IMR-90 (cell line): ENCODE measurements around the gene PBX3. TPM values are rescaled to one million over a fixed set of nuclear protein-coding genes. Genes with fewer than 3 reads are reported as not detected.

Source experiments
- ATAC-seq: fragments of 200-7000 bp; cut with Tn5 transposase; 2 replicates; pipeline ENCODE4 v1.9.1; 2020; ENCODE audit warnings: low read depth, mild to moderate bottlenecking, moderate library complexity
- BruUV-seq: library from RNA; stranded (reverse); fragments of 400-500 nt; replicated peaks from 2 replicates; lab custom pipeline; 2021; lab: Mats Ljungman, UMichigan
- CTCF ChIA-PET: fragments of 300-600 bp; formaldehyde crosslinking; extraction: SDS; loops from one replicate; lab custom pipeline; 2021; ENCODE audit warnings: antibody characterized with exemption; lab: Yijun Ruan, JAX
- POLR2A ChIA-PET: fragments of 300-600 bp; sonication (Branson Sonifier 250); formaldehyde crosslinking; loops from one replicate; lab custom pipeline; 2022; ENCODE audit warnings: antibody characterized with exemption; ENCODE audit not compliant: unreplicated experiment; lab: Charles Lee
- DNase-seq: peaks from one replicate; pipeline ENCODE4 v3.0.0; 2013
- H2AFZ ChIP-seq: replicated peaks from 2 replicates; pipeline ENCODE3; 2013; ENCODE audit warnings: low read length, mild to moderate bottlenecking; ENCODE audit not compliant: poor library complexity
- H2AK5ac ChIP-seq: 2 replicates; pipeline ENCODE4 v1.6.1; 2013; ENCODE audit warnings: low read depth, low read length, inconsistent platforms
- H2AK9ac ChIP-seq: replicated peaks from 2 replicates; pipeline ENCODE3; 2013; ENCODE audit warnings: mild to moderate bottlenecking, low read depth, low read length, moderate library complexity; ENCODE audit not compliant: poor library complexity
- H2BK120ac ChIP-seq: 2 replicates; pipeline ENCODE4 v1.6.1; 2013; ENCODE audit warnings: low read depth, low read length, inconsistent platforms
- H2BK15ac ChIP-seq: 3 replicates; pipeline ENCODE4 v1.6.1; 2013; ENCODE audit warnings: low read depth, low read length, inconsistent platforms
- H2BK20ac ChIP-seq: 2 replicates; pipeline ENCODE4 v1.6.1; 2013; ENCODE audit warnings: low read depth, mild to moderate bottlenecking, inconsistent platforms, low read length, moderate library complexity
- H2BK5ac ChIP-seq: 2 replicates; pipeline ENCODE4 v1.6.1; 2013; ENCODE audit warnings: mild to moderate bottlenecking, low read depth, low read length, inconsistent platforms; ENCODE audit not compliant: poor library complexity, severe bottlenecking
- H3K14ac ChIP-seq: replicated peaks from 2 replicates; pipeline ENCODE4 v1.6.1; 2013; ENCODE audit warnings: low read depth, low read length, inconsistent platforms
- H3K18ac ChIP-seq: 2 replicates; pipeline ENCODE4 v1.6.1; 2013; ENCODE audit warnings: low read depth, low read length, control low read depth
- H3K23ac ChIP-seq: 2 replicates; pipeline ENCODE4 v1.6.1; 2013; ENCODE audit warnings: low read depth, low read length, inconsistent platforms
- H3K27ac ChIP-seq: 2 replicates; pipeline ENCODE4 v1.5.1; 2013; ENCODE audit warnings: mild to moderate bottlenecking, control low read depth, low read length; ENCODE audit not compliant: insufficient read depth
- H3K27me3 ChIP-seq: 2 replicates; pipeline ENCODE4 v1.6.1; 2013; ENCODE audit warnings: low read length; ENCODE audit not compliant: control insufficient read depth, insufficient read depth
- H3K36me3 ChIP-seq: 2 replicates; pipeline ENCODE4 v1.6.1; 2013; ENCODE audit warnings: low read length, mixed read lengths; ENCODE audit not compliant: control insufficient read depth, insufficient read depth
- H3K4ac ChIP-seq: 2 replicates; pipeline ENCODE4 v1.6.1; 2013; ENCODE audit warnings: low read depth, low read length, inconsistent platforms
- H3K4me1 ChIP-seq: 2 replicates; pipeline ENCODE4 v1.6.1; 2013; ENCODE audit warnings: low read length, mixed read lengths; ENCODE audit not compliant: control insufficient read depth, insufficient read depth
- H3K4me2 ChIP-seq: 2 replicates; pipeline ENCODE4 v1.6.1; 2013; ENCODE audit warnings: low read depth, mild to moderate bottlenecking, control low read depth, low read length, moderate library complexity
- H3K4me3 ChIP-seq: 2 replicates; pipeline ENCODE4 v1.5.1; 2013; ENCODE audit warnings: low read depth, mild to moderate bottlenecking, control low read depth, low read length, moderate library complexity; ENCODE audit not compliant: insufficient read depth
- H3K56ac ChIP-seq: 2 replicates; pipeline ENCODE4 v1.6.1; 2013; ENCODE audit warnings: low read length, inconsistent platforms; ENCODE audit not compliant: insufficient read depth; ENCODE audit errors: extremely low read depth
- H3K79me1 ChIP-seq, 2 experiments: 2 replicates each; pipeline ENCODE4 v1.6.1; 2013; ENCODE audit warnings: low read length in 2 of 2, inconsistent platforms in 1 of 2, low read depth in 1 of 2
- H3K9ac ChIP-seq: 2 replicates; pipeline ENCODE4 v1.6.1; 2013; ENCODE audit warnings: low read depth, low read length, control low read depth
- H3K9me1 ChIP-seq: 2 replicates; pipeline ENCODE4 v1.6.1; 2013; ENCODE audit warnings: low read length, inconsistent platforms; ENCODE audit not compliant: insufficient read depth
- H3K9me3 ChIP-seq: 2 replicates; pipeline ENCODE4 v1.6.1; 2013; ENCODE audit warnings: low read length; ENCODE audit not compliant: control insufficient read depth, insufficient read depth
- H4K20me1 ChIP-seq: 2 replicates; pipeline ENCODE4 v1.6.1; 2013; ENCODE audit warnings: low read length, inconsistent platforms; ENCODE audit not compliant: insufficient read depth
- H4K5ac ChIP-seq: 2 replicates; pipeline ENCODE4 v1.6.1; 2013; ENCODE audit warnings: mild to moderate bottlenecking, low read depth, low read length, control low read depth
- H4K8ac ChIP-seq, 2 experiments: 2 replicates each; pipeline ENCODE4 v1.6.1; 2013; ENCODE audit warnings: low read depth in 2 of 2, low read length in 2 of 2, control low read depth in 1 of 2, inconsistent platforms in 1 of 2
- H4K91ac ChIP-seq: 2 replicates; pipeline ENCODE4 v1.6.1; 2013; ENCODE audit warnings: low read depth, low read length, inconsistent platforms; ENCODE audit not compliant: insufficient read depth
- BHLHE40 ChIP-seq: fragments of 150-350 bp; IDR thresholded peaks from 2 replicates; pipeline ENCODE4 v1.6.1; 2016; ENCODE audit warnings: mild to moderate bottlenecking, low read depth, low read length
- CEBPB ChIP-seq: IDR thresholded peaks from 2 replicates; pipeline ENCODE4 v1.6.1; 2012; ENCODE audit warnings: low read depth, low read length, improper control_type of control experiment
- CHD1 ChIP-seq: IDR thresholded peaks from 2 replicates; pipeline ENCODE4 v1.6.1; 2012; ENCODE audit warnings: low read depth, low read length, improper control_type of control experiment
- CTCF ChIP-seq: conservative IDR thresholded peaks from 2 replicates; pipeline ENCODE4 v1.5.1; 2012; ENCODE audit warnings: mild to moderate bottlenecking, low read depth, low read length, improper control_type of control experiment
- ELK1 ChIP-seq: fragments of 150-350 bp; IDR thresholded peaks from 2 replicates; pipeline ENCODE4 v1.6.1; 2016; ENCODE audit warnings: low read depth, mild to moderate bottlenecking, low read length, moderate library complexity, borderline replicate concordance
- POLR2A ChIP-seq: IDR thresholded peaks from 2 replicates; pipeline ENCODE4 v1.6.1; 2012; ENCODE audit warnings: mild to moderate bottlenecking, low read depth, low read length
- RCOR1 ChIP-seq: IDR thresholded peaks from 2 replicates; pipeline ENCODE4 v1.6.1; 2012; ENCODE audit warnings: mild to moderate bottlenecking, low read length, improper control_type of control experiment; ENCODE audit not compliant: insufficient replicate concordance
- USF2 ChIP-seq: fragments of 150-350 bp; IDR thresholded peaks from 2 replicates; pipeline ENCODE4 v1.6.1; 2017; ENCODE audit warnings: mild to moderate bottlenecking, antibody characterized with exemption, low read length, low read depth
- dilution Hi-C: fragments of 300-500 bp; cut with HindIII; formaldehyde crosslinking; loops from one replicate; pipeline ENCODE4 v1.14.3; 2018; ENCODE audit warnings: low sequenced_read_pairs; ENCODE audit not compliant: unreplicated experiment
- in situ Hi-C: fragments of 300-500 bp; cut with MboI; formaldehyde crosslinking; loops from 3 replicates; pipeline ENCODE4 v1.14.3; 2019; ENCODE audit warnings: low sequenced_read_pairs, inconsistent platforms, mixed read lengths
- intact Hi-C: fragments of 100-400 bp; cut with micrococcal nuclease; formaldehyde crosslinking; loops from 2 replicates; pipeline ENCODE4 v1.10.0; 2022
- polyA plus RNA-seq, 3 experiments: library from polyadenylated mRNA; depleted of rRNA; stranded (reverse); fragments of >200 nt; gene quantifications; 2 replicates each; pipeline ENCODE4 v1.2.3, GENCODE V29; 2012; ENCODE audit warnings: low replicate concordance in 1 of 3
- total RNA-seq: library from RNA; depleted of rRNA; stranded (reverse); fragments of >200 nt; gene quantifications from 2 replicates; pipeline ENCODE4 v1.2.3, GENCODE V29; 2012

PBX3 gene
- total and polyA plus RNA-seq, 2 of the 4 experiments (the other 2 are of a cell fraction) = 12.0 to 15.6 TPM

- no peak for ATAC-seq
- H3K4me2 ChIP-seq = no peak overlapping the region
- no peak overlapping the region for H3K14ac ChIP-seq
- no peak overlapping the region for H2AK5ac ChIP-seq
- no peak overlapping the region for H4K8ac ChIP-seq
- no peaks in the 10 kb centered on the region for H3K27me3 ChIP-seq
- no peak for DNase-seq
- H3K79me1 ChIP-seq = peaks cover 19 to 25% of the 10 kb centered on the region in 2 experiments
- ChIA-PET POLR2A (no interaction called here), CTCF (no interaction called here)
- H3K4me3 ChIP-seq = no peak overlapping the region
- no peak overlapping the region for H2BK5ac ChIP-seq
- H4K91ac ChIP-seq = no peak overlapping the region
- dilution Hi-C loops = no loop called here
- in situ Hi-C loops = no loop called here
- TF ChIP-seq CEBPB (no peak), USF2 (no peak), BHLHE40 (no peak), RCOR1 (no peak), CTCF (no peak), ELK1 (no peak), CHD1 (no peak), POLR2A (no peak)
- no TSS peak for BruUV-seq
- H3K27ac ChIP-seq = no peak overlapping the region
- H3K18ac ChIP-seq = no peak overlapping the region
- H2AK9ac ChIP-seq = no peak overlapping the region
- H2BK15ac ChIP-seq = no peak overlapping the region
- H3K9me1 ChIP-seq = no peaks in the 10 kb centered on the region; the same call in 1 of the 2 replicates
- no peak overlapping the region for H3K56ac ChIP-seq
- intact Hi-C loops = no loop called here
- H4K5ac ChIP-seq = no peak overlapping the region
- H3K4me1 ChIP-seq = 0 out of 2 replicates have a peak, but pooled peaks cover under 1% of the 10 kb centered on the region
- H3K4ac ChIP-seq = no peak overlapping the region
- no peak overlapping the region for H3K23ac ChIP-seq
- no peak overlapping the region for H2BK120ac ChIP-seq
- 0 out of 2 replicates have a peak, but pooled peaks cover 1% of the 10 kb centered on the region for H3K36me3 ChIP-seq
- no peak overlapping the region for H2BK20ac ChIP-seq
- H3K9me3 ChIP-seq = no peaks in the 10 kb centered on the region
- H3K9ac ChIP-seq = no peak overlapping the region
- peaks cover 4% of the 10 kb centered on the region; the same call in 1 of the 2 replicates for H4K20me1 ChIP-seq
- H2AFZ ChIP-seq = no peak overlapping the region
These were observed 42.0 kb downstream of the PBX3 start for GRCh38 chr9:125789196-125789595.
